Neural cell (in vitro differentiated cells): ENCODE data around the gene CRKL. TPM values are rescaled to one million over a fixed set of nuclear protein-coding genes. Genes with fewer than 3 reads are reported as not detected.

Experiments
- H2AFZ ChIP-seq: fragments of 200-600, 300-800 bp; sonication (generic), shearing (Covaris generic); 2 replicates; pipeline ENCODE4 v1.6.0; 2014; ENCODE audit warnings: low read depth, mild to moderate bottlenecking, antibody characterized with exemption, low read length, moderate library complexity
- H3F3A ChIP-seq: fragments of 200-600 bp; shearing (Covaris generic); 2 replicates; pipeline ENCODE4 v1.6.1; 2016; ENCODE audit warnings: mild to moderate bottlenecking, moderate library complexity, mixed read lengths, antibody characterized with exemption, low read length; ENCODE audit not compliant: insufficient read depth, poor library complexity, severe bottlenecking
- H3K27ac ChIP-seq: fragments of 200-600, 300-800 bp; sonication (generic), shearing (Covaris generic); 2 replicates; pipeline ENCODE4 v1.5.1; 2014; ENCODE audit warnings: mild to moderate bottlenecking, low read length, moderate library complexity
- H3K27me3 ChIP-seq: fragments of 300-800, 200-600 bp; sonication (generic), shearing (Covaris generic); 2 replicates; pipeline ENCODE4 v1.6.0; 2014; ENCODE audit warnings: mild to moderate bottlenecking, low read depth, low read length, moderate library complexity; ENCODE audit not compliant: insufficient read depth
- H3K36me3 ChIP-seq: fragments of 300-800, 200-600 bp; sonication (generic), shearing (Covaris generic); 2 replicates; pipeline ENCODE4 v1.5.1; 2014; ENCODE audit warnings: mild to moderate bottlenecking, antibody characterized with exemption, low read length, moderate library complexity; ENCODE audit not compliant: insufficient read depth
- H3K4me2 ChIP-seq: fragments of 300-800, 200-600 bp; sonication (generic), shearing (Covaris generic); 2 replicates; pipeline ENCODE4 v1.6.0; 2014; ENCODE audit warnings: mild to moderate bottlenecking, low read length
- H3K4me3 ChIP-seq: fragments of 300-800, 200-600 bp; sonication (generic), shearing (Covaris generic); 2 replicates; pipeline ENCODE4 v1.5.1; 2014; ENCODE audit warnings: mild to moderate bottlenecking, low read length, moderate library complexity
- H3K79me2 ChIP-seq: fragments of 200-600 bp; shearing (Covaris generic); replicated peaks from 2 replicates; pipeline ENCODE4 v1.6.0; 2014; ENCODE audit warnings: mild to moderate bottlenecking, low read length, moderate library complexity; ENCODE audit not compliant: insufficient read depth
- H3K9ac ChIP-seq: fragments of 300-800, 200-600 bp; sonication (generic), shearing (Covaris generic); 2 replicates; pipeline ENCODE4 v1.6.1; 2016; ENCODE audit warnings: mild to moderate bottlenecking, low read length, mixed read lengths
- H3K9me2 ChIP-seq: fragments of 200-600 bp; shearing (Covaris generic); 2 replicates; pipeline ENCODE4 v1.6.1; 2016; ENCODE audit warnings: mild to moderate bottlenecking, low read length, mixed read lengths; ENCODE audit not compliant: insufficient read depth
- H3K9me3 ChIP-seq: fragments of 200-600, 300-800 bp; sonication (generic), shearing (Covaris generic); 2 replicates; pipeline ENCODE4 v1.6.1; 2016; ENCODE audit warnings: mild to moderate bottlenecking, mixed run types, low read length, moderate library complexity, mixed read lengths
- H4K20me1 ChIP-seq: fragments of 200-600 bp; shearing (Covaris generic); 2 replicates; pipeline ENCODE4 v1.6.1; 2016; ENCODE audit warnings: mild to moderate bottlenecking, mixed run types; ENCODE audit not compliant: insufficient read depth
- CTCF ChIP-seq: fragments of 450-650 bp; IDR thresholded peaks from 2 replicates; pipeline ENCODE4 v1.5.1; 2014; ENCODE audit warnings: antibody characterized with exemption, mild to moderate bottlenecking, moderate library complexity; ENCODE audit not compliant: poor library complexity, severe bottlenecking
- EP300 ChIP-seq: fragments of 450-650 bp; conservative IDR thresholded peaks from 2 replicates; pipeline ENCODE4 v1.6.1; 2014; ENCODE audit warnings: antibody characterized with exemption, mild to moderate bottlenecking, moderate library complexity; ENCODE audit not compliant: poor library complexity, severe bottlenecking
- EZH2 ChIP-seq: fragments of 200-600, 300-800 bp; shearing (Covaris generic), sonication (generic); IDR thresholded peaks from 2 replicates; pipeline ENCODE4 v1.6.1; 2014; ENCODE audit warnings: antibody characterized with exemption, low read length, borderline replicate concordance, mild to moderate bottlenecking; ENCODE audit not compliant: insufficient read depth, poor library complexity, severe bottlenecking
- MXI1 ChIP-seq: fragments of 450-650 bp; conservative IDR thresholded peaks from 2 replicates; pipeline ENCODE4 v1.6.1; 2014; ENCODE audit warnings: antibody characterized with exemption, mild to moderate bottlenecking; ENCODE audit not compliant: poor library complexity, severe bottlenecking
- POLR2AphosphoS5 ChIP-seq: IDR thresholded peaks from 2 replicates; pipeline ENCODE4 v1.6.1; 2012
- RAD21 ChIP-seq: fragments of 450-650 bp; conservative IDR thresholded peaks from 2 replicates; pipeline ENCODE4 v1.6.1; 2014; ENCODE audit warnings: antibody characterized with exemption, mild to moderate bottlenecking, moderate library complexity
- REST ChIP-seq: IDR thresholded peaks from 2 replicates; pipeline ENCODE4 v1.6.1; 2012; ENCODE audit warnings: borderline replicate concordance
- SMC3 ChIP-seq: fragments of 450-650 bp; conservative IDR thresholded peaks from 2 replicates; pipeline ENCODE4 v1.6.1; 2014; ENCODE audit warnings: antibody characterized with exemption, mild to moderate bottlenecking, moderate library complexity; ENCODE audit not compliant: poor library complexity
- TAF1 ChIP-seq: IDR thresholded peaks from 2 replicates; pipeline ENCODE4 v1.6.1; 2012; ENCODE audit warnings: low read depth
- polyA plus RNA-seq: library from polyadenylated mRNA; depleted of rRNA; stranded (reverse); fragments of >200 nt; gene quantifications from 2 replicates; pipeline ENCODE4 v1.2.3, GENCODE V29; 2014

The CRKL gene
- polyA plus RNA-seq, 1 donor from 2014 or later: 46.8 TPM

GRCh38 chr22:20966883-20967696, 49.9 kb downstream of the CRKL start, which contains the start of gene AIFM3:
Gene AIFM3, plus strand, starts transcription at chr22:20967255. Its CDS starts 690 bp downstream, at chr22:20967945.
- Histone ChIP-seq H3F3A (no peaks in the 10 kb centered on the region), H3K4me2 (no peak within 1 kb of the TSS), H3K27ac (no peak within 1 kb of the TSS), H3K36me3 (no peaks in the 10 kb centered on the region), H4K20me1 (no peaks in the 10 kb centered on the region), H3K4me3 (no peak within 1 kb of the TSS), H2AFZ (no peak within 1 kb of the TSS), H3K27me3 (peaks cover 20% of the 10 kb centered on the region), H3K9ac (no peak within 1 kb of the TSS), H3K9me2 (no peaks in the 10 kb centered on the region), H3K9me3 (no peaks in the 10 kb centered on the region), H3K79me2 (no peaks in the 10 kb centered on the region)
- TF ChIP-seq POLR2AphosphoS5 (no peak), EP300 (no peak), CTCF (no peak), SMC3 (no peak), EZH2 (no peak), REST (no peak), RAD21 (no peak), TAF1 (no peak), MXI1 (no peak)

- Histone ChIP-seq H3K9me2 (no peaks in the 10 kb centered on the region), H3K27me3 (peaks cover 20% of the 10 kb centered on the region), H3K4me2 (no peak overlapping the region), H2AFZ (no peak overlapping the region), H3K79me2 (no peaks in the 10 kb centered on the region), H3K4me3 (no peak overlapping the region), H4K20me1 (no peaks in the 10 kb centered on the region), H3K36me3 (no peaks in the 10 kb centered on the region), H3K27ac (no peak overlapping the region), H3K9me3 (no peaks in the 10 kb centered on the region), H3F3A (no peaks in the 10 kb centered on the region), H3K9ac (no peak overlapping the region)
- no peak for TF ChIP-seq SMC3
- no peak for TF ChIP-seq CTCF
- no peak for TF ChIP-seq MXI1
- no peak for TF ChIP-seq REST
- no peak for TF ChIP-seq EZH2
- no peak for TF ChIP-seq EP300
- TF ChIP-seq POLR2AphosphoS5: no peak
- TF ChIP-seq TAF1: no peak
- TF ChIP-seq RAD21: no peak
These were observed 50.5 kb downstream of the CRKL start for GRCh38 chr22:20967697-20968211.
